ENCODE data around the gene FRMD5. TPM values are rescaled to one million over a fixed set of nuclear protein-coding genes. Genes with fewer than 3 reads are reported as not detected.
"Not testable (repeated sequence)": the region's sequence is repeated elsewhere in the genome, so short reads cannot be mapped to it uniquely, and the experiment has no call there.

The FRMD5 gene
- total RNA-seq, 1 donor from 2014 or later: 1.5 TPM

GRCh38 chr15:44034933-44035624, 160.0 kb downstream of the FRMD5 start:
- DNase-seq (ENCODE audit: low read depth in 2 of 2): peak; percentile 43 to 83

- no peak for DNase-seq (ENCODE audit: low read depth in 2 of 2)
These were observed 160.7 kb downstream of the FRMD5 start for GRCh38 chr15:44034334-44034733.

DNA sequence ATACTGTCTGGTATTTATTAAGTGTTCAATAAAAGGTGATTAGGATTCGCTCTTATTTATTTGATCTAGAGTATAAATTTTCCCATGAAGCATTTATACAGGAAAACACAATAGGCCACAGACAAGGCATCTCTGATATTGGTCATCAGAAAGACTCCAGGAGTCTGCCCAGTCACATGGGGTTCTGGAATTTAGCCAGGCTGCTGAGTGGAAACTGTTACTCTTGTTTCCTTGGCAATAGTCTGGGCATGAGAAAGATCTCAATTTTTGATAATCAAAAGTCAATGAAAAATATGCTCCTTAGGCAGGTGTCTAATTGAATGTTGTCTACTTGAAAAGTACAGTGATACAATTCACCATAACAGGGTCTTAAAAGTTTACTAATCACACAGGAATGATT, 161.2 kb downstream of the FRMD5 start:
- DNase-seq (ENCODE audit: low read depth in 2 of 2): peak; percentile 62 to 93

GRCh38 chr15:44032820-44033219, 162.3 kb downstream of the FRMD5 start:
- DNase-seq (ENCODE audit: low read depth in 2 of 2): not testable (repeated sequence)

DNA sequence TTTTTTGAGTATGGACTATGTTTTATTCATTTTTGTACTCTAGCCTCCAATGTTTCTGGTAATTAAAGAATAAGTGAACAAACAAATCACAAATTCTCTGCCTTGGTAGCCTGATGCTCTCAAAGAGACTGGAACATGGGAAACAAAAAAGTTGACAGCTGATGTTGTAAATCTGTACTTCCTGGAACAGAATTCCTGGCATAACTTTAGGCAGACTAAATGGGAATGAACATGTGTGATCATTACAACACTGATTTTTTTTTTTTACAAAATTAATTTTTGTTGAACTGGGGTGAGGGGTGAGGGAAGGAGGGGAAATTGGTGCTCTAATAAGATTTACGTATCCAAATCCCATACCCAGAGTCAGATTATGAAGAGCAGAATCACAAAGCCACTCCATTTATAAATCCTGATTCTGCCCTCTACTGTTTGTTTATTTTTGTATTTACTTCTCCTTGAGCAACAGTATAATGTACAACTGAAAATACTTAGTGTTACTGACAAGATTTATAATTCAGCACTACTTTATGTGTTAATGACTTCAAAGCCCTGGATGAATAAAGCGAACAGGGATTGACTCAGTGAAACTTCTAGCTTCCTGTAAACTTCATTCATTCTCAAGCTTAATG, 165.0 kb downstream of the FRMD5 start:
- peak; percentile 65 to 72 for DNase-seq (ENCODE audit: low read depth in 2 of 2)

DNA sequence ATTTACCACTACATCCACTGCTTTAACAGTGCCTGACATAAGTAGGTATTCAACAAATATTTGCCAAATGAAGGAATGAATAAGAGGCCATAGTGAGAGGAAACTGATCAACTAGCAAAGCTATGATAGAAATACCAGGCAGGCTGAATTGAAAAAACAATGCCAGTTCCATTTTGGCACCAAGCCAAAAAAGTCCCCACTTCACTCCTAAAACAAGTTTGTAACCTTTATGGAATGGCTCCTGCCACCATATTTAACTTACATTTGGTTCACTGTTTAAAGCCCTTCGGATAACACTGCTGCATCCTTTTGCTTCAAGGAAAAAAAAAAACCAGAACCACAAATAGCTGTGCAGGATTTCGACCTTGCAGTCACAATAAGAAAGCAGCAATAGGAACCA, 166.1 kb downstream of the FRMD5 start:
- peak in 1 of 2 donors; percentile 67 for DNase-seq (ENCODE audit: low read depth in 2 of 2)

DNA sequence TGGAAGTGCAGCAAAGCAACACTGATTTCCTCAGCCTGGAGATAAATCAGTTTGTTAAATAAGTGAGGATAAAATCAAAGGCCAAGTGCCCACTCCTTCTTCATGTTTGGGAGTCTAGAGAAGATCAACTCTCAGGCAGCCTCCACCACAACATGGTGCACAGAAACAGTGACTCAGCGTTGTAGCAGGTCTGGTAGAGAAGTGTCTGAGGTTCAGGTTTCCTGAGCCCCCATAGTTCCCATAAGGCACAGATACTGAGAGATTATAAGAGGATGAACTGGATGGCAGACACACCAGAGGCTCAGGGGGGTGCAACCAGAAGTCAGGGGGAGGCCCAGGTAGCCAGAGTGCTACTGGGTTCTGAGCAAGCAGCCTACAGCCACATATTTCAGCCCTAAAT, 166.7 kb downstream of the FRMD5 start:
- peak in 1 of 2 donors; percentile 53 for DNase-seq (ENCODE audit: low read depth in 2 of 2)

GRCh38 chr15:44024155-44024554, 170.9 kb downstream of the FRMD5 start:
- peak in 1 of 2 donors; percentile 24 for DNase-seq (ENCODE audit: low read depth in 2 of 2)

DNA sequence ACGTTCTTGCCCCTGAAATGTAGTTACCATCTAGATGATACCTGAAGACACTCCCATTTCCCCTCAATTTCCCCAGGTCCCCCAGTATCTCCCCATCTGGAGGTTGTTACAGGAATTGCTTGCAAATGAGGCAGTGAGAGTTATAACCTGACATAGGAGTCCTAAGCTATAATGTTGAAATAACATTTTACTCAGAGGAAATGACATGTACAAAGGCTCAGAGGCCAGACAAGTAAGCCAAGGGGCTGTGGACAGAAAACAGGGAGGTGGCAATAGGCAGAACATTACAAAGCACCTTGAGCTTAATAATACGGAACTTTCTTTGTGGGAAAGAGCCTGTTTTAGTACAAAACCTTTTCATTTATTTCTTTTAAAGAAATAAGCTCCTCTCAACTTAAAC, 171.9 kb downstream of the FRMD5 start:
- peak in 1 of 2 donors; percentile 61 for DNase-seq (ENCODE audit: low read depth in 2 of 2)

- no peak for DNase-seq (ENCODE audit: low read depth in 2 of 2)
These were observed 176.9 kb downstream of the FRMD5 start for GRCh38 chr15:44018151-44018550.

DNA sequence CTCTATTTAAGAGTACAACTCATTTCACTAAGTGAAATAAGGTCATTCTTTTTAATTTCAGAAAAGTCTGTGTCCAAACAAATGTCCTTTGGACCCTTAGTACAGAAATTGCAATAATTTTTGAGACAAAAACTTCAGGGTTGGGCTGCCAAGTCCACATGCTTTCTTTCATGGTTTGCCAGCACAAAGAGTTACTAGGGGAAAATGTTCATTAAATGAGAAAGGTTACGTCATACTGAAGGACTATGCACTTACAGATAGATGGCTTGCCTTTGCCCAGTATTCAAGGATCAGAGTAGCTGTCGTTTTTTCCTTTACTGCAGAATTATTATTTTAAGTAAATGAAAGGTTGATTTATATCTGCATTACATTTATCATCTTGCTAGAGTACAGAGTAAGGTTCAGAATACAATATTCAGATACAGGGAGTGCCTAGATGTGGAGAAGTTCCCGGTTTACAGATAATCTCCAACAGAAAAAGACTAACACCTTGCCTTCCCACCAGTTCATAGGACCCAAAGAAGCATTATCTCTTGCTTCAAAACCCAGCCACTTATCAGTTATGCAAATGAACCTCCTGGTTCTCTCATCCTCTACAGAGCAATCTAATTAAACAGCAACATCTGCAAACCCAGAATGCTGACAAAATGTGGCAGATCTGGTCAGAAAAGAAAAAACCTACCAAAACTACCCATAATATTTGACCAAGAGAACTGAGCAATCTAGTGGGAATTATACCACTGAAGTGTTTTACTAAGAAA, 179.3 kb downstream of the FRMD5 start:
- DNase-seq (ENCODE audit: low read depth in 2 of 2): no peak

- no peak for DNase-seq (ENCODE audit: low read depth in 2 of 2)
These were observed 183.7 kb downstream of the FRMD5 start for GRCh38 chr15:44011238-44011854.

- DNase-seq (ENCODE audit: low read depth in 2 of 2): no peak
These were observed 185.0 kb downstream of the FRMD5 start for GRCh38 chr15:44010089-44010488.

- peak in 1 of 2 donors; percentile 37 for DNase-seq (ENCODE audit: low read depth in 2 of 2)
These were observed 186.0 kb downstream of the FRMD5 start for GRCh38 chr15:44009038-44009437.

- peak in 1 of 2 donors; percentile 86 for DNase-seq (ENCODE audit: low read depth in 2 of 2)
These were observed 194.8 kb downstream of the FRMD5 start for GRCh38 chr15:44000248-44000647.

GRCh38 chr15:43998607-43999006, 196.5 kb downstream of the FRMD5 start:
- DNase-seq (ENCODE audit: low read depth in 2 of 2): peak in 1 of 2 donors; percentile 91

DNA sequence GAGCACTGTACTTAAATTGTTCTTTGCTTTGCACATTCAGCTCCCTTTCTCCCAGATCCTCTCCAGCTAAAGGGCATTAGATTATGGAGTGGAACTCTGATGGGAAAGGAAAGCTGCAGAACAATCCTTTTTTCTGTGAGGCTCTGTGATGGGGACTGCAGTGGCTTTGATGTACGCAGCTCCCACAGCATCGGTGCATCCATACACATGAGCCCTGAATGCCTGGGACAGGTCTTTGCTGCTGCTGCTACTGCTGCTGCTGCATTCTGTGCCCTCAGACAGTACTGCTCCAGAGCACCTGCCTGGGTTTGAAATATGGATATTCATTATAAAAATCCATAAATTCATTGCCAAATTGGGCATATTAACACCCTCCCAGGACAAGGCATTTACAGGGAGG, 203.9 kb downstream of the FRMD5 start:
- no peak for DNase-seq (ENCODE audit: low read depth in 2 of 2)

DNA sequence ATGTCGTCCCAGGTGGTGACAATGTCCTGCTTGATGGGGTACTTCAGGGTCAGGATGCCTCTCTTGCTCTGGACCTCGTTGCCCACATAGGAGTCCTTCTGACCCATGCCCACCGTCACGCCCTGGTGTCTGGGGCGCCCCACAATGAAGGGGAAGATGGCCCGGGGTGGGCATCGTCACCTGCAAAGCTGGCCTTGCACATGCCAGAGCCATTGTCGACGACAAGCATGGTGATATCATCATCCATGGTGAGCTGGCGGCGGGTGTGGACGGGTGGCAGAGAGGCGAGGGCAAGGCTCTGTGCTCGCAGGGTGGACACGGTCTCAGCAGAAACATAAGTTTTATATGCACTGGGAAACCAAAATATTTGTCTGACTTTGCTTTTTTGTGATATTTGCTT, 205.1 kb downstream of the FRMD5 start:
- no peak for DNase-seq (ENCODE audit: low read depth in 2 of 2)

DNA sequence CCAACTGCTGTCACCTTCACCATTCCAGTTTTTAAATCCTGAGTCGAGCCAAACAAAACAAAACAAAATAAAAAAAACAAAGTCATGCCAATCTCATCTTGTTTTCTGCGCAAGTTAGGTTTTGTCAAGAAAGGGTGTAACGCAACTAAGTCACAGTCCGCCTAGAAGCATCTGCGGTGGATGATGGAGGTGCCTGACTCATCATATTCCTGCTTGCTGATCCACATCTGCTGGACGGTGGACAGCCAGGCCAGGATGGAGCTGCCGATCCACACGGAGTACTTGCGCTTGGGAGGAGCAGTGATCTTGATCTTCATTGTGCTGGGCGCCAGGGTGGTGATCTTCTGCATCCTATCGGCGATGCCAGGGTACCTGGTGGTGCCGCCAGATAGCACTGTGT, 206.2 kb downstream of the FRMD5 start:
- no peak for DNase-seq (ENCODE audit: low read depth in 2 of 2)

GRCh38 chr15:43987924-43988323, 207.1 kb downstream of the FRMD5 start:
- DNase-seq (ENCODE audit: low read depth in 2 of 2): no peak

DNA sequence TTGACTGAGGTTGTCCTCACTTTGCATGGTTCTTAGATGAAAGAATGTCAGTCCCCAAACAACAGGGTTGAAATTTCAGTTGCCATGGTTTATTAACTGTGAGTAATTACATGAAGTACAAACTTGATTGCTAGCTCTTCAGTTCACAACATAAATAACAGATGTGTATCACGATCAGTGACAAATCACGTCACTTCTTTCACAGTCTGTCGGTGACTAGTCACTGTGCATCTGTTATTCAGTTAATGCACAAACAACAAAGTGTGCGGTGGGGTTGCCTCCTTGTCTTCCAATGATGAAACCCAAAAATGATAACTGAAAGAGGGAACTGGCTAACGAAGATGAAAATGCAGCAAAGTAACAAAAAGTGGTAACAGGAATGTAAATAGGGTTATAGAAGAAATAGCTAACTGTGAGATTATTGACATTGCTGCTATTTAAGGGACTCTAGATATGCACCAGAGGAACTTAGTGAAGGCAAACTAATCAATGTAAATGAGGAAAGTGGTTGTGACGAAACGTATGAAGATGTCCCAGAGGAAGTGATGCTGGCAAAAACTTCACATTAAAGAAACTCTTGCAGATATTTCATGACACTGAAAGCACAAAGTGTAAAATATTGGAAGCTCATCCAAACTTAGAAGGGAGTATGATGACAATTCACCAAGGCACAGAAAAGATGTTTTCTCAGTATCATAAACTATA, 208.9 kb downstream of the FRMD5 start:
- no peak for DNase-seq (ENCODE audit: low read depth in 2 of 2)
